HepG2 (cell line): ENCODE data around the gene GRAP. TPM values are rescaled to one million over a fixed set of nuclear protein-coding genes. Genes with fewer than 3 reads are reported as not detected.

Experiments
- ATAC-seq: fragments of 200-7000 bp; cut with Tn5 transposase; 3 replicates; pipeline ENCODE4 v1.9.1; 2020; ENCODE audit warnings: mild to moderate bottlenecking, moderate library complexity
- BruUV-seq: library from RNA; stranded (reverse); fragments of 400-500 nt; replicated peaks from 2 replicates; lab custom pipeline; 2021; lab: Mats Ljungman, UMichigan
- CTCF ChIA-PET: fragments of 300-600 bp; formaldehyde crosslinking; extraction: SDS; loops from one replicate; lab custom pipeline; 2021; ENCODE audit warnings: low total read pairs, inconsistent platforms, low intra/inter-chr PET ratio; lab: Yijun Ruan, JAX
- POLR2A ChIA-PET: fragments of 350-600 bp; sonication (Branson Sonifier 250); formaldehyde crosslinking; loops from one replicate; lab custom pipeline; 2020; ENCODE audit warnings: antibody characterized with exemption, inconsistent platforms; lab: Yijun Ruan, JAX
- DNase-seq: peaks from one replicate; pipeline ENCODE4 v3.0.0-alpha.2; 2015; ENCODE audit warnings: low spot score
- FAIRE-seq: peaks from 3 replicates; lab custom pipeline; 2011; peaks lifted over from hg19 to GRCh38; lab: Jason Lieb, UNC
- H2AFZ ChIP-seq: one replicate; pipeline ENCODE4 v1.6.1; 2011; ENCODE audit warnings: low read length, inconsistent platforms
- H3K27ac ChIP-seq: fragments of 300-600 bp; 3 replicates; pipeline ENCODE4 v1.8.0; 2011; ENCODE audit warnings: mixed run types, mild to moderate bottlenecking, mixed read lengths, low read length, inconsistent platforms; ENCODE audit not compliant: insufficient read depth; ENCODE audit errors: extremely low read length
- H3K27me3 ChIP-seq, 2 experiments: fragments of 200-600 bp in 1 of 2; 2 replicates in 1 of 2; 3 replicates in 1 of 2; pipeline versions ENCODE4 v1.6.0 to v1.8.0; 2011; ENCODE audit warnings: low read length in 2 of 2, mild to moderate bottlenecking in 2 of 2, moderate library complexity in 2 of 2, inconsistent platforms in 1 of 2; ENCODE audit not compliant: insufficient read depth in 2 of 2, control insufficient read depth in 1 of 2
- H3K36me3 ChIP-seq, 2 experiments: fragments of 200-600 bp in 1 of 2; replicated peaks in 1 of 2; 2 replicates in 1 of 2; 3 replicates in 1 of 2; pipeline versions ENCODE4 v1.5.1 to v1.8.0; 2011; ENCODE audit warnings: low read length in 2 of 2, inconsistent platforms in 1 of 2; ENCODE audit not compliant: insufficient read depth in 2 of 2, control insufficient read depth in 1 of 2
- H3K4me1 ChIP-seq: 2 replicates; pipeline ENCODE4 v1.5.1; 2012; ENCODE audit warnings: low read length, inconsistent platforms; ENCODE audit not compliant: insufficient read depth
- H3K4me2 ChIP-seq: 2 replicates; pipeline ENCODE4 v1.6.0; 2011; ENCODE audit warnings: low read depth, low read length, inconsistent platforms
- H3K4me3 ChIP-seq, 3 experiments: fragments of 200-600 bp in 1 of 3; sonication (generic), shearing (Covaris generic) in 1 of 3; replicated peaks in 1 of 3; 2 replicates each; pipeline ENCODE4 v1.5.1; 2011 to 2016; ENCODE audit warnings: low read length in 3 of 3, inconsistent platforms in 2 of 3, low read depth in 2 of 3, mild to moderate bottlenecking in 2 of 3, control low read depth in 1 of 3, mixed read lengths in 1 of 3; ENCODE audit not compliant: insufficient read depth in 1 of 3
- H3K79me2 ChIP-seq: one replicate; pipeline ENCODE4 v1.6.1; 2011; ENCODE audit warnings: low read length, inconsistent platforms; ENCODE audit not compliant: insufficient read depth
- H3K9ac ChIP-seq: 2 replicates; pipeline ENCODE4 v1.6.0; 2011; ENCODE audit warnings: mild to moderate bottlenecking, low read depth, low read length, inconsistent platforms; ENCODE audit not compliant: insufficient read depth
- H3K9me3 ChIP-seq: 2 replicates; pipeline ENCODE4 v1.5.1; 2012; ENCODE audit warnings: mild to moderate bottlenecking, low read length
- H4K20me1 ChIP-seq: 2 replicates; pipeline ENCODE4 v1.6.0; 2011; ENCODE audit warnings: inconsistent platforms, mild to moderate bottlenecking, low read length, moderate library complexity; ENCODE audit not compliant: insufficient read depth
- BCL3 ChIP-seq: sonication (generic); formaldehyde crosslinking; IDR thresholded peaks from 2 replicates; pipeline ENCODE4 v1.5.1; 2020; ENCODE audit warnings: mild to moderate bottlenecking, missing genetic modification reagents, moderate library complexity
- CBX2 ChIP-seq, 2 experiments: fragments of 200-600 bp in 1 of 2; sonication (generic); formaldehyde crosslinking in 1 of 2; IDR thresholded peaks; 2 replicates each; pipeline versions ENCODE4 v1.7.0 to v1.8.1; 2018 to 2022; ENCODE audit warnings: low read depth in 2 of 2, low read length in 1 of 2, mild to moderate bottlenecking in 1 of 2, missing genetic modification reagents in 1 of 2
- CEBPB ChIP-seq: IDR thresholded peaks from 2 replicates; pipeline ENCODE4 v1.6.1; 2011; ENCODE audit warnings: low read depth, low read length, improper control_type of control experiment, borderline replicate concordance
- CENPT ChIP-seq: sonication (generic); formaldehyde crosslinking; IDR thresholded peaks from 2 replicates; pipeline ENCODE4 v1.8.0; 2022; ENCODE audit warnings: low read depth, mild to moderate bottlenecking, moderate library complexity, missing genetic modification reagents
- ESRRA ChIP-seq: sonication (generic); formaldehyde crosslinking; IDR thresholded peaks from 2 replicates; pipeline ENCODE4 v1.5.1; 2020; ENCODE audit warnings: mild to moderate bottlenecking, low read depth, missing genetic modification reagents
- HNRNPLL ChIP-seq: fragments of 200-400 bp; formaldehyde crosslinking; IDR thresholded peaks from 2 replicates; pipeline ENCODE4 v1.6.1; 2017; ENCODE audit warnings: mild to moderate bottlenecking, low read depth, low read length; ENCODE audit not compliant: poor library complexity, severe bottlenecking
- HOXA3 ChIP-seq: sonication (generic); formaldehyde crosslinking; IDR thresholded peaks from 2 replicates; pipeline ENCODE4 v1.5.0; 2020; ENCODE audit warnings: missing genetic modification reagents
- REXO4 ChIP-seq: sonication (generic); formaldehyde crosslinking; IDR thresholded peaks from 2 replicates; pipeline ENCODE4 v1.8.0; 2022; ENCODE audit warnings: missing genetic modification reagents, mild to moderate bottlenecking, borderline replicate concordance
- RFX1 ChIP-seq: fragments of 450-650 bp; IDR thresholded peaks from 2 replicates; pipeline ENCODE4 v1.6.1; 2017
- TCF12 ChIP-seq, 2 experiments: fragments of 450-650 bp in 1 of 2; sonication (generic) in 1 of 2; formaldehyde crosslinking in 1 of 2; IDR thresholded peaks; 2 replicates each; pipeline versions ENCODE4 v1.6.1 to v1.8.0; 2017 to 2022; ENCODE audit warnings: antibody characterized with exemption in 1 of 2, mild to moderate bottlenecking in 1 of 2, missing genetic modification reagents in 1 of 2, moderate library complexity in 1 of 2
- ZFYVE20 ChIP-seq: sonication (generic); formaldehyde crosslinking; IDR thresholded peaks from 2 replicates; pipeline ENCODE4 v1.8.0; 2023; ENCODE audit warnings: low read depth, mild to moderate bottlenecking, moderate library complexity, missing genetic modification reagents, borderline replicate concordance
- ZNF12 ChIP-seq: sonication (generic); formaldehyde crosslinking; IDR thresholded peaks from 2 replicates; pipeline ENCODE4 v1.5.0; 2020; ENCODE audit warnings: missing genetic modification reagents
- ZNF124 ChIP-seq: sonication (generic); formaldehyde crosslinking; IDR thresholded peaks from 2 replicates; pipeline ENCODE4 v1.4.0; 2020; ENCODE audit warnings: missing genetic modification reagents
- ZNF549 ChIP-seq: sonication (generic); formaldehyde crosslinking; IDR thresholded peaks from 2 replicates; pipeline ENCODE4 v1.5.0; 2020; ENCODE audit warnings: missing genetic modification reagents
- WGBS: methylation state at CpG from one replicate; pipeline ENCODE4 v1.1.6; 2017; ENCODE audit warnings: low lambda C conversion rate; 5-methylcytosine and 5-hydroxymethylcytosine counted together
- in situ Hi-C: cut with HindIII; loops from 2 replicates; pipeline ENCODE4 v1.10.0; 2017; ENCODE audit warnings: low pct_unique_long_range_greater_than_20kb; ENCODE audit not compliant: extremely low pct_ligation_motif_present
- intact Hi-C: fragments of 100-400 bp; cut with micrococcal nuclease; formaldehyde crosslinking; loops from one replicate; pipeline ENCODE4 v1.10.0; 2022; ENCODE audit not compliant: unreplicated experiment
- polyA plus RNA-seq, 8 experiments: library from polyadenylated mRNA; depleted of rRNA in 3 of 8; stranded (reverse) in 7 of 8; unstranded in 1 of 8; fragments of >200 nt; fragmentation: Illumina TruSeq in 4 of 8; extraction: Trizol in 4 of 8; gene quantifications; 2 replicates each; pipeline versions ENCODE4 v1.2.1 to v1.2.3, GENCODE V29; 2011 to 2016; ENCODE audit warnings: low read depth in 4 of 8, missing spikeins in 1 of 8, mixed read lengths in 1 of 8; ENCODE audit not compliant: insufficient read depth in 1 of 8
- total RNA-seq, 5 experiments: library from RNA; depleted of rRNA; stranded (reverse); fragments of >200 nt; fragmentation: Illumina TruSeq; extraction: Trizol; gene quantifications; 2 replicates each; pipeline ENCODE4 v1.2.3, GENCODE V29; 2016; ENCODE audit warnings: low read depth in 1 of 5
- TF ChIP-seq, protein P1 (sequence below): sonication (generic); formaldehyde crosslinking; IDR thresholded peaks from 2 replicates; pipeline ENCODE4 v1.8.1; 2022; ENCODE audit warnings: mild to moderate bottlenecking, missing genetic modification reagents
- TF ChIP-seq, protein P2 (sequence below): sonication (generic); formaldehyde crosslinking; IDR thresholded peaks from 2 replicates; pipeline ENCODE4 v1.5.0; 2020; ENCODE audit warnings: missing genetic modification reagents
- TF ChIP-seq, protein P3 (sequence below): sonication (generic); formaldehyde crosslinking; IDR thresholded peaks from 2 replicates; pipeline ENCODE4 v1.8.0; 2022; ENCODE audit warnings: mild to moderate bottlenecking, missing genetic modification reagents, borderline replicate concordance

Gene GRAP
- total and polyA plus RNA-seq, 2 of the 13 experiments (the other 11 are each of a cell fraction or from before 2014, with no cell fraction given), result 0.77 to 1.7 TPM

DNA sequence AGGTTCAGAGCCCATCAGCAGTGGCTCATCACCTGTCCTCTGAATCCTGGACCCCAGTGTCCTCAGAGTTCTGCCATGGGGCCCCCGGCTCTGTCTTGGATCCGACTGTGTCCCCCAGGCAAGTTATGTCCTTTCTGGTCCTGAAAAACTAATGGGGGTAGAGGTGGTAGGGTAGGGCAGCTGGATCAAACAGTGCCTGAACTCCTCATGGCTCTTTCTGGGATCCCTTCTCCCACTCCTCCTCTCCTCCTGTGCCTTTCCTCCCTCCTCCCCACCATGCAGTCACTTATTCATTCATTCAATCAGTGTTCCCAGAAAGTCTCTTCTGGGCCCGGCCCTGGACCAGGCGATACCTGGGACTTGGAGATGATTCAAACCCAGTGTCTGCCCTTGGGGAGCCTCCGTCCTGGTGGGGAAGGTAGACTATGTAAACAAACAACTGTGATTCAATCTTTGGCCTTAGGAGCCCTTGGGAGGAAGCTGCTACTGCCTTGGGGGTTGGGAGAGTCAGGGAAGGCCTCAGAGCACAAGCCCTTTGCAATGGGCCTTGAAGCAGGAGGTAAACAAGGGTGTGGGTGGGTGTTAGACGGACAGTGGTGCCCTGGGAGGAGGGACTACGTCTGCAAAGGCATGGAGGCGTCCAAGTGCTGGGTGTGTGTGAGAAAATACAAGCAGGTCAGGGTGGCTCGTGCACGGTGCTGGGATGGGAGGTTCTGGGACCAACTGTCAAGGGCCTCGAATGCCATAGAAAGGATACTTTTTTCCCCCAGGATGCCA lies 35.8 kb downstream of the GRAP start:
- FAIRE-seq (no peak), ATAC-seq (peak; percentile 51)
- no TSS peak for BruUV-seq
- TF ChIP-seq ESRRA, result no peak
- TF ChIP-seq HOXA3 (CRISPR knock-in tag), result no peak
- TF ChIP-seq, protein P1, sequence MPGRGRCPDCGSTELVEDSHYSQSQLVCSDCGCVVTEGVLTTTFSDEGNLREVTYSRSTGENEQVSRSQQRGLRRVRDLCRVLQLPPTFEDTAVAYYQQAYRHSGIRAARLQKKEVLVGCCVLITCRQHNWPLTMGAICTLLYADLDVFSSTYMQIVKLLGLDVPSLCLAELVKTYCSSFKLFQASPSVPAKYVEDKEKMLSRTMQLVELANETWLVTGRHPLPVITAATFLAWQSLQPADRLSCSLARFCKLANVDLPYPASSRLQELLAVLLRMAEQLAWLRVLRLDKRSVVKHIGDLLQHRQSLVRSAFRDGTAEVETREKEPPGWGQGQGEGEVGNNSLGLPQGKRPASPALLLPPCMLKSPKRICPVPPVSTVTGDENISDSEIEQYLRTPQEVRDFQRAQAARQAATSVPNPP (CRISPR knock-in tag), result no peak
- TF ChIP-seq REXO4 (CRISPR knock-in tag), result no peak
- no peak for TF ChIP-seq ZNF549 (CRISPR knock-in tag)
- no peak for TF ChIP-seq CENPT (CRISPR knock-in tag)
- TF ChIP-seq, protein P2, sequence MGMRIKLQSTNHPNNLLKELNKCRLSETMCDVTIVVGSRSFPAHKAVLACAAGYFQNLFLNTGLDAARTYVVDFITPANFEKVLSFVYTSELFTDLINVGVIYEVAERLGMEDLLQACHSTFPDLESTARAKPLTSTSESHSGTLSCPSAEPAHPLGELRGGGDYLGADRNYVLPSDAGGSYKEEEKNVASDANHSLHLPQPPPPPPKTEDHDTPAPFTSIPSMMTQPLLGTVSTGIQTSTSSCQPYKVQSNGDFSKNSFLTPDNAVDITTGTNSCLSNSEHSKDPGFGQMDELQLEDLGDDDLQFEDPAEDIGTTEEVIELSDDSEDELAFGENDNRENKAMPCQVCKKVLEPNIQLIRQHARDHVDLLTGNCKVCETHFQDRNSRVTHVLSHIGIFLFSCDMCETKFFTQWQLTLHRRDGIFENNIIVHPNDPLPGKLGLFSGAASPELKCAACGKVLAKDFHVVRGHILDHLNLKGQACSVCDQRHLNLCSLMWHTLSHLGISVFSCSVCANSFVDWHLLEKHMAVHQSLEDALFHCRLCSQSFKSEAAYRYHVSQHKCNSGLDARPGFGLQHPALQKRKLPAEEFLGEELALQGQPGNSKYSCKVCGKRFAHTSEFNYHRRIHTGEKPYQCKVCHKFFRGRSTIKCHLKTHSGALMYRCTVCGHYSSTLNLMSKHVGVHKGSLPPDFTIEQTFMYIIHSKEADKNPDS (CRISPR knock-in tag), result no peak
- no peak for TF ChIP-seq RFX1
- no peak for TF ChIP-seq ZFYVE20 (CRISPR knock-in tag)
- TF ChIP-seq, protein P3, sequence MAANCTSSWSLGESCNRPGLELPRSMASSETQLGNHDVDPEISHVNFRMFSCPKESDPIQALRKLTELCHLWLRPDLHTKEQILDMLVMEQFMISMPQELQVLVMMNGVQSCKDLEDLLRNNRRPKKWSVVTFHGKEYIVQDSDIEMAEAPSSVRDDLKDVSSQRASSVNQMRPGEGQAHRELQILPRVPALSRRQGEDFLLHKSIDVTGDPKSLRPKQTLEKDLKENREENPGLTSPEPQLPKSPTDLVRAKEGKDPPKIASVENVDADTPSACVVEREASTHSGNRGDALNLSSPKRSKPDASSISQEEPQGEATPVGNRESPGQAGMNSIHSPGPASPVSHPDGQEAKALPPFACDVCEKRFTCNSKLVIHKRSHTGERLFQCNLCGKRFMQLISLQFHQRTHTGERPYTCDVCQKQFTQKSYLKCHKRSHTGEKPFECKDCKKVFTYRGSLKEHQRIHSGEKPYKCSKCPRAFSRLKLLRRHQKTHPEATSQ, result no peak
- TF ChIP-seq TCF12 (IDR thresholded peaks at IDR 0.05), result no peak
- no peak for TF ChIP-seq TCF12 (CRISPR knock-in tag; IDR thresholded peaks at IDR 0.05)
- no peak for TF ChIP-seq CEBPB
- TF ChIP-seq CBX2 (IDR thresholded peaks at IDR 0.05; ENCODE audit: low read depth, low read length), result no peak
- no peak for TF ChIP-seq CBX2 (CRISPR knock-in tag; IDR thresholded peaks at IDR 0.05; ENCODE audit: low read depth)
- no peak for TF ChIP-seq ZNF124 (CRISPR knock-in tag)
- TF ChIP-seq BCL3 (CRISPR knock-in tag), result no peak
- no peak for TF ChIP-seq ZNF12 (CRISPR knock-in tag)
- no peak for TF ChIP-seq HNRNPLL

More for the DNA sequence above, 35.8 kb downstream of the GRAP start:
- Histone ChIP-seq H3K27ac (no peak overlapping the region), H4K20me1 (no peaks in the 10 kb centered on the region), H3K9me3 (no peaks in the 10 kb centered on the region), H3K4me2 (peak overlapping the region; percentile 71), H3K4me1 (peaks cover 76% of the 10 kb centered on the region), H3K36me3 (no peaks in the 10 kb centered on the region), H3K4me3 (peak overlapping the region in 1 of 3 experiments; percentile 41; a peak in 1 of 6 replicates), H3K9ac (no peak overlapping the region; the same call in 1 of the 2 replicates), H3K27me3 (peaks cover 0 to 3% of the 10 kb centered on the region in 2 experiments; a peak in 1 of 5 replicates), H3K79me2 (no peaks in the 10 kb centered on the region), H2AFZ (no peak overlapping the region)
- peak; percentile 46 for DNase-seq
- in situ Hi-C loops (no loop called here), intact Hi-C loops (no loop called here)
- POLR2A ChIA-PET, result interaction anchor here (1.1 to 1.5 kb wide), 2 partner anchors 10 to 20 kb away, joined by 3 to 5 read pairs; no protein-coding TSS in a partner anchor
- CTCF ChIA-PET, result no interaction called here
- WGBS, result 5% methylated on average over 11 of the region's 11 CpGs
